GM23338 (cell line): ENCODE results near the gene EIF3L. TPM values are rescaled to one million over a fixed set of nuclear protein-coding genes. Genes with fewer than 3 reads are reported as not detected.

Experiments
- ATAC-seq: fragments of 200-7000 bp; cut with Tn5 transposase; 3 replicates; pipeline ENCODE4 v1.9.1; 2020
- DNase-seq: peaks from one replicate; pipeline ENCODE4 v3.0.0-alpha.2; 2015; ENCODE audit warnings: low spot score
- H2AFZ ChIP-seq: fragments of 200-600 bp; sonication (generic); 2 replicates; pipeline ENCODE4 v1.8.0; 2016; ENCODE audit warnings: antibody characterized with exemption, mild to moderate bottlenecking, moderate library complexity
- H3F3A ChIP-seq: fragments of 200-600 bp; sonication (generic); replicated peaks from 2 replicates; pipeline ENCODE4 v1.8.0; 2017; ENCODE audit warnings: antibody characterized with exemption, mixed run types, low read depth
- H3K27ac ChIP-seq: fragments of 200-600 bp; sonication (generic); 2 replicates; pipeline ENCODE4 v1.6.1; 2016; ENCODE audit warnings: low read depth
- H3K27me3 ChIP-seq: fragments of 200-600 bp; sonication (generic); 2 replicates; pipeline ENCODE4 v1.8.0; 2016; ENCODE audit warnings: mild to moderate bottlenecking, mixed run types, moderate library complexity; ENCODE audit not compliant: insufficient read depth
- H3K36me3 ChIP-seq: fragments of 200-600 bp; sonication (generic); 2 replicates; pipeline ENCODE4 v1.8.0; 2016; ENCODE audit warnings: mild to moderate bottlenecking; ENCODE audit not compliant: insufficient read depth
- H3K4me1 ChIP-seq: fragments of 200-600 bp; sonication (generic); 2 replicates; pipeline ENCODE4 v1.8.0; 2016; ENCODE audit warnings: mild to moderate bottlenecking, moderate library complexity; ENCODE audit not compliant: insufficient read depth
- H3K4me2 ChIP-seq: fragments of 200-600 bp; sonication (generic); 2 replicates; pipeline ENCODE4 v1.7.1; 2017; ENCODE audit warnings: mixed run types
- H3K4me3 ChIP-seq: fragments of 200-600 bp; sonication (generic); 2 replicates; pipeline ENCODE4 v1.6.1; 2016; ENCODE audit warnings: mixed run types
- H3K79me2 ChIP-seq: fragments of 200-600 bp; sonication (generic); replicated peaks from 2 replicates; pipeline ENCODE4 v1.8.0; 2017; ENCODE audit warnings: mild to moderate bottlenecking; ENCODE audit not compliant: insufficient read depth
- H3K9me2 ChIP-seq: fragments of 200-600 bp; sonication (generic); 2 replicates; pipeline ENCODE4 v1.8.0; 2017; ENCODE audit not compliant: insufficient read depth
- H4K20me1 ChIP-seq: fragments of 200-600 bp; sonication (generic); replicated peaks from 2 replicates; pipeline ENCODE4 v1.8.0; 2017; ENCODE audit warnings: mild to moderate bottlenecking; ENCODE audit not compliant: insufficient read depth
- H3K27ac Mint-ChIP-seq: 2 replicates; pipeline ENCODE4 v1.8.0; 2020; ENCODE audit warnings: inconsistent platforms, mild to moderate bottlenecking, moderate library complexity, mixed read lengths
- H3K27me3 Mint-ChIP-seq: 3 replicates; pipeline ENCODE4 v1.8.0; 2022; ENCODE audit warnings: low read depth, mild to moderate bottlenecking, moderate library complexity, mixed read lengths, inconsistent platforms; ENCODE audit not compliant: insufficient read depth, poor library complexity
- H3K36me3 Mint-ChIP-seq: 3 replicates; pipeline ENCODE4 v1.8.0; 2021; ENCODE audit warnings: low read depth, mild to moderate bottlenecking, inconsistent platforms, moderate library complexity, mixed read lengths
- H3K4me1 Mint-ChIP-seq: 3 replicates; pipeline ENCODE4 v1.8.0; 2020; ENCODE audit warnings: mild to moderate bottlenecking, inconsistent platforms, mixed read lengths
- H3K4me3 Mint-ChIP-seq: 3 replicates; pipeline ENCODE4 v1.8.0; 2021; ENCODE audit warnings: moderate library complexity, mild to moderate bottlenecking, inconsistent platforms, mixed read lengths
- H3K9me3 Mint-ChIP-seq: 3 replicates; pipeline ENCODE4 v1.8.0; 2020; ENCODE audit warnings: moderate library complexity, mild to moderate bottlenecking, inconsistent platforms, mixed read lengths
- EZH2 ChIP-seq: fragments of 200-600 bp; sonication (generic); IDR thresholded peaks from one replicate; pipeline ENCODE4 v1.8.0; 2017; ENCODE audit warnings: antibody characterized with exemption, mild to moderate bottlenecking, low read depth; ENCODE audit not compliant: unreplicated experiment
- POLR2AphosphoS5 ChIP-seq: IDR thresholded peaks from 2 replicates; pipeline ENCODE4 v1.6.1; 2016; ENCODE audit warnings: antibody characterized with exemption, low read depth
- STAT1 ChIP-seq: IDR thresholded peaks from one replicate; pipeline ENCODE4 v1.6.1; 2016; ENCODE audit warnings: antibody characterized with exemption; ENCODE audit not compliant: unreplicated experiment
- ZNF114 ChIP-seq: fragments of 250-450 bp; sonication (Bioruptor Pico); IDR thresholded peaks from 2 replicates; pipeline ENCODE4 v1.5.0; 2020; ENCODE audit warnings: mild to moderate bottlenecking, moderate library complexity
- ZNF331 ChIP-seq: fragments of 250-450 bp; sonication (Bioruptor Pico); IDR thresholded peaks from 2 replicates; pipeline ENCODE4 v1.5.0; 2020; ENCODE audit warnings: low read depth, mild to moderate bottlenecking, moderate library complexity
- ZNF462 ChIP-seq: fragments of 250-450 bp; sonication (Bioruptor Pico); IDR thresholded peaks from 2 replicates; pipeline ENCODE4 v1.5.0; 2020; ENCODE audit warnings: mild to moderate bottlenecking, moderate library complexity
- polyA plus RNA-seq: library from polyadenylated mRNA; unstranded; fragments of >200 nt; fragmentation: Nextera tagmentation; extraction: Ambion mirVana; gene quantifications from 2 replicates; pipeline ENCODE4 v1.2.1, GENCODE V29; 2016
- total RNA-seq: library from RNA; depleted of rRNA; stranded (reverse); fragments of >200 nt; shearing (Covaris generic); gene quantifications from 2 replicates; pipeline ENCODE4 v1.2.3, GENCODE V29; 2014

Gene EIF3L
- total and polyA plus RNA-seq, 2 experiments from 2014 or later: 430 to 459 TPM

GRCh38 chr22:37815593-37815992 is 33.6 kb upstream of the EIF3L start:
- Mint-ChIP-seq H3K36me3 (peaks cover 20% of the 10 kb centered on the region), H3K4me3 (no peak overlapping the region), H3K9me3 (no peaks in the 10 kb centered on the region), H3K27ac (no peak overlapping the region), H3K27me3 (peaks cover 21% of the 10 kb centered on the region), H3K4me1 (peaks cover 15% of the 10 kb centered on the region)
- peaks cover 15% of the 10 kb centered on the region; the same call in 1 of the 2 replicates for H3F3A ChIP-seq
- H4K20me1 ChIP-seq: peaks cover 5% of the 10 kb centered on the region
- no peak for ATAC-seq
- no peak overlapping the region for H3K27ac ChIP-seq
- H3K4me1 ChIP-seq: peaks cover 7% of the 10 kb centered on the region; the same call in 1 of the 2 replicates
- H3K27me3 ChIP-seq: peaks cover 21% of the 10 kb centered on the region
- no peak overlapping the region for H3K4me2 ChIP-seq
- no peak for DNase-seq
- TF ChIP-seq ZNF331 (CRISPR knock-in tag): no peak
- no peak for TF ChIP-seq ZNF114
- TF ChIP-seq ZNF462 (CRISPR knock-in tag): no peak
- no peak overlapping the region for H3K4me3 ChIP-seq
- no peaks in the 10 kb centered on the region for H3K9me2 ChIP-seq
- no peaks in the 10 kb centered on the region for H3K79me2 ChIP-seq
- peaks cover 4% of the 10 kb centered on the region; the same call in 1 of the 2 replicates for H3K36me3 ChIP-seq
- H2AFZ ChIP-seq: no peak overlapping the region

GRCh38 chr22:37816543-37817180 is 32.6 kb upstream of the EIF3L start:
- H3K36me3 Mint-ChIP-seq: peaks cover 20% of the 10 kb centered on the region
- no peak for ATAC-seq
- peaks cover 18% of the 10 kb centered on the region for H3K4me1 Mint-ChIP-seq
- peaks cover 19% of the 10 kb centered on the region; the same call in 1 of the 2 replicates for H3F3A ChIP-seq
- H3K27me3 ChIP-seq: peaks cover 27% of the 10 kb centered on the region
- no peak overlapping the region for H2AFZ ChIP-seq
- no peak overlapping the region for H3K4me3 ChIP-seq
- no peak overlapping the region for H3K4me2 ChIP-seq
- no peaks in the 10 kb centered on the region for H3K9me2 ChIP-seq
- H3K4me1 ChIP-seq: peaks cover 7% of the 10 kb centered on the region; the same call in 1 of the 2 replicates
- H3K27ac ChIP-seq: no peak overlapping the region
- DNase-seq: no peak
- no peak overlapping the region for H3K27ac Mint-ChIP-seq
- H3K27me3 Mint-ChIP-seq: peaks cover 29% of the 10 kb centered on the region
- no peaks in the 10 kb centered on the region for H3K9me3 Mint-ChIP-seq
- peaks cover 4% of the 10 kb centered on the region; the same call in 1 of the 2 replicates for H3K36me3 ChIP-seq
- H3K79me2 ChIP-seq: no peaks in the 10 kb centered on the region
- H4K20me1 ChIP-seq: peaks cover 3% of the 10 kb centered on the region
- no peak overlapping the region for H3K4me3 Mint-ChIP-seq
- TF ChIP-seq STAT1 (no peak), ZNF462 (CRISPR knock-in tag) (no peak), EZH2 (no peak), POLR2AphosphoS5 (no peak)
